ENCODE results near the gene C6orf47. TPM values are rescaled to one million over a fixed set of nuclear protein-coding genes. Genes with fewer than 3 reads are reported as not detected.

Gene C6orf47
- total and polyA plus RNA-seq, 10 of the 15 experiments (the other 5 are each of a cell fraction or from before 2014, with no cell fraction given) = 0.16 to 20.4 (median 17.3) TPM; not detected in 1

DNA sequence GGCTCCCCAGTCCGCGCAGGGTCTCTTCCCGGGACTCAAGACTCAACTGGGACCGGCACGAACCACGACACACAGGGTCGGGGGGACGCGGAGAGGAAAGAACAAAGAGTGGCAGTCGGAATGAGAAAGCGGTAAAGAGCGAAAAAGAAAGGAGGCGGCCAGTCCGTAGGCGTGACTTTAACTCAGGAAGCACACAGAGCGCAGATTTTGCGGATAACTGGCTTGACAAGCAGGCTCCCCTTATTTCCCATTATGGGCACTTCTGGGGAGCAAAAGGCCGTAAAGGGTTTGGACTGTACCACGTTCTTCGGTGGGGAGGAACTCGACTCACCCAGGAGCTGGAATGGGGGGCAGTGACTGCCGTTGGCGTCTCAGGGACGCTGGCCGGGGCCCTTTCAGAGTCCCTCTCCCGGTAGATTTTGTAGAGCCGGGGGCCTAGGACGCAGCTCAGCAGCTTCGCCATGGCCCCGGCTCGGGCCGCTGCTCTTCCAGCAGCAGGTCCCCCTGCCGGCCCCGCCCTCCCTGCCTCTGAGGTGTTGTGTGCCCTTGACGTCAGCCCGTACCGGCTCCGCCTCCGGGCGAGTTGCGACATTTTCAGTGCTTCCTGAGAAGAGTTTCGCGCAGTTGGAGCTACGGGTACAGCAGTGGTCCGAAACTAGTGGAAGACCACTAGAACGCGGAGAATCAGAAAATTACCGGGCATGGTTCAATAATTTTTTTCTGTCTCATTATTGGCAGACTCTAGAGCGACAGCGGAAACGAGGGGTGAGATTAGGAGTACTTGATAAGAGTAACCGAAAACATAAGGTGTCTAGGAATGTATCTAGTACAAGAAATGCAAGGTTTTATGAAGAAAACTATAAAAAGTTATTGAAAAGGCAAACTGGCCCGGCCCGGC, 42.5 kb upstream of the C6orf47 start, which contains the start of gene ABHD16A (continued):
- TF ChIP-seq, protein P1, sequence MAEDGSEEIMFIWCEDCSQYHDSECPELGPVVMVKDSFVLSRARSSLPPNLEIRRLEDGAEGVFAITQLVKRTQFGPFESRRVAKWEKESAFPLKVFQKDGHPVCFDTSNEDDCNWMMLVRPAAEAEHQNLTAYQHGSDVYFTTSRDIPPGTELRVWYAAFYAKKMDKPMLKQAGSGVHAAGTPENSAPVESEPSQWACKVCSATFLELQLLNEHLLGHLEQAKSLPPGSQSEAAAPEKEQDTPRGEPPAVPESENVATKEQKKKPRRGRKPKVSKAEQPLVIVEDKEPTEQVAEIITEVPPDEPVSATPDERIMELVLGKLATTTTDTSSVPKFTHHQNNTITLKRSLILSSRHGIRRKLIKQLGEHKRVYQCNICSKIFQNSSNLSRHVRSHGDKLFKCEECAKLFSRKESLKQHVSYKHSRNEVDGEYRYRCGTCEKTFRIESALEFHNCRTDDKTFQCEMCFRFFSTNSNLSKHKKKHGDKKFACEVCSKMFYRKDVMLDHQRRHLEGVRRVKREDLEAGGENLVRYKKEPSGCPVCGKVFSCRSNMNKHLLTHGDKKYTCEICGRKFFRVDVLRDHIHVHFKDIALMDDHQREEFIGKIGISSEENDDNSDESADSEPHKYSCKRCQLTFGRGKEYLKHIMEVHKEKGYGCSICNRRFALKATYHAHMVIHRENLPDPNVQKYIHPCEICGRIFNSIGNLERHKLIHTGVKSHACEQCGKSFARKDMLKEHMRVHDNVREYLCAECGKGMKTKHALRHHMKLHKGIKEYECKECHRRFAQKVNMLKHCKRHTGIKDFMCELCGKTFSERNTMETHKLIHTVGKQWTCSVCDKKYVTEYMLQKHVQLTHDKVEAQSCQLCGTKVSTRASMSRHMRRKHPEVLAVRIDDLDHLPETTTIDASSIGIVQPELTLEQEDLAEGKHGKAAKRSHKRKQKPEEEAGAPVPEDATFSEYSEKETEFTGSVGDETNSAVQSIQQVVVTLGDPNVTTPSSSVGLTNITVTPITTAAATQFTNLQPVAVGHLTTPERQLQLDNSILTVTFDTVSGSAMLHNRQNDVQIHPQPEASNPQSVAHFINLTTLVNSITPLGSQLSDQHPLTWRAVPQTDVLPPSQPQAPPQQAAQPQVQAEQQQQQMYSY (CRISPR knock-in tag; IDR thresholded peaks at IDR 0.05) = no peak
- TF ChIP-seq, protein P2, sequence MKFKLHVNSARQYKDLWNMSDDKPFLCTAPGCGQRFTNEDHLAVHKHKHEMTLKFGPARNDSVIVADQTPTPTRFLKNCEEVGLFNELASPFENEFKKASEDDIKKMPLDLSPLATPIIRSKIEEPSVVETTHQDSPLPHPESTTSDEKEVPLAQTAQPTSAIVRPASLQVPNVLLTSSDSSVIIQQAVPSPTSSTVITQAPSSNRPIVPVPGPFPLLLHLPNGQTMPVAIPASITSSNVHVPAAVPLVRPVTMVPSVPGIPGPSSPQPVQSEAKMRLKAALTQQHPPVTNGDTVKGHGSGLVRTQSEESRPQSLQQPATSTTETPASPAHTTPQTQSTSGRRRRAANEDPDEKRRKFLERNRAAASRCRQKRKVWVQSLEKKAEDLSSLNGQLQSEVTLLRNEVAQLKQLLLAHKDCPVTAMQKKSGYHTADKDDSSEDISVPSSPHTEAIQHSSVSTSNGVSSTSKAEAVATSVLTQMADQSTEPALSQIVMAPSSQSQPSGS (IDR thresholded peaks at IDR 0.05; ENCODE audit: low read length) = no peak
- TF ChIP-seq MEF2B (IDR thresholded peaks at IDR 0.05; ENCODE audit: partially characterized antibody, poor library complexity, severe bottlenecking) = no peak
- no peak for TF ChIP-seq RELA (IDR thresholded peaks at IDR 0.05; ENCODE audit: borderline replicate concordance, partially characterized antibody)
- TF ChIP-seq HDAC2 (IDR thresholded peaks at IDR 0.05) = no peak
- TF ChIP-seq, protein P3, sequence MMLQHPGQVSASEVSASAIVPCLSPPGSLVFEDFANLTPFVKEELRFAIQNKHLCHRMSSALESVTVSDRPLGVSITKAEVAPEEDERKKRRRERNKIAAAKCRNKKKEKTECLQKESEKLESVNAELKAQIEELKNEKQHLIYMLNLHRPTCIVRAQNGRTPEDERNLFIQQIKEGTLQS (IDR thresholded peaks at IDR 0.05; ENCODE audit: borderline replicate concordance, extremely low read depth, low read depth, low read length) = no peak
- TF ChIP-seq, protein P4, sequence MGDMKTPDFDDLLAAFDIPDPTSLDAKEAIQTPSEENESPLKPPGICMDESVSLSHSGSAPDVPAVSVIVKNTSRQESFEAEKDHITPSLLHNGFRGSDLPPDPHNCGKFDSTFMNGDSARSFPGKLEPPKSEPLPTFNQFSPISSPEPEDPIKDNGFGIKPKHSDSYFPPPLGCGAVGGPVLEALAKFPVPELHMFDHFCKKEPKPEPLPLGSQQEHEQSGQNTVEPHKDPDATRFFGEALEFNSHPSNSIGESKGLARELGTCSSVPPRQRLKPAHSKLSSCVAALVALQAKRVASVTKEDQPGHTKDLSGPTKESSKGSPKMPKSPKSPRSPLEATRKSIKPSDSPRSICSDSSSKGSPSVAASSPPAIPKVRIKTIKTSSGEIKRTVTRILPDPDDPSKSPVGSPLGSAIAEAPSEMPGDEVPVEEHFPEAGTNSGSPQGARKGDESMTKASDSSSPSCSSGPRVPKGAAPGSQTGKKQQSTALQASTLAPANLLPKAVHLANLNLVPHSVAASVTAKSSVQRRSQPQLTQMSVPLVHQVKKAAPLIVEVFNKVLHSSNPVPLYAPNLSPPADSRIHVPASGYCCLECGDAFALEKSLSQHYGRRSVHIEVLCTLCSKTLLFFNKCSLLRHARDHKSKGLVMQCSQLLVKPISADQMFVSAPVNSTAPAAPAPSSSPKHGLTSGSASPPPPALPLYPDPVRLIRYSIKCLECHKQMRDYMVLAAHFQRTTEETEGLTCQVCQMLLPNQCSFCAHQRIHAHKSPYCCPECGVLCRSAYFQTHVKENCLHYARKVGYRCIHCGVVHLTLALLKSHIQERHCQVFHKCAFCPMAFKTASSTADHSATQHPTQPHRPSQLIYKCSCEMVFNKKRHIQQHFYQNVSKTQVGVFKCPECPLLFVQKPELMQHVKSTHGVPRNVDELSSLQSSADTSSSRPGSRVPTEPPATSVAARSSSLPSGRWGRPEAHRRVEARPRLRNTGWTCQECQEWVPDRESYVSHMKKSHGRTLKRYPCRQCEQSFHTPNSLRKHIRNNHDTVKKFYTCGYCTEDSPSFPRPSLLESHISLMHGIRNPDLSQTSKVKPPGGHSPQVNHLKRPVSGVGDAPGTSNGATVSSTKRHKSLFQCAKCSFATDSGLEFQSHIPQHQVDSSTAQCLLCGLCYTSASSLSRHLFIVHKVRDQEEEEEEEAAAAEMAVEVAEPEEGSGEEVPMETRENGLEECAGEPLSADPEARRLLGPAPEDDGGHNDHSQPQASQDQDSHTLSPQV (IDR thresholded peaks at IDR 0.05) = no peak
- TF ChIP-seq POLR2AphosphoS5 (IDR thresholded peaks at IDR 0.05; ENCODE audit: low read length) = peak; percentile 82
- no peak for TF ChIP-seq EP300 (IDR thresholded peaks at IDR 0.05; ENCODE audit: borderline replicate concordance in 1 of 2, control insufficient read depth in 1 of 2, low read depth in 2 of 2, low read length in 2 of 2)
- TF ChIP-seq, protein P5, sequence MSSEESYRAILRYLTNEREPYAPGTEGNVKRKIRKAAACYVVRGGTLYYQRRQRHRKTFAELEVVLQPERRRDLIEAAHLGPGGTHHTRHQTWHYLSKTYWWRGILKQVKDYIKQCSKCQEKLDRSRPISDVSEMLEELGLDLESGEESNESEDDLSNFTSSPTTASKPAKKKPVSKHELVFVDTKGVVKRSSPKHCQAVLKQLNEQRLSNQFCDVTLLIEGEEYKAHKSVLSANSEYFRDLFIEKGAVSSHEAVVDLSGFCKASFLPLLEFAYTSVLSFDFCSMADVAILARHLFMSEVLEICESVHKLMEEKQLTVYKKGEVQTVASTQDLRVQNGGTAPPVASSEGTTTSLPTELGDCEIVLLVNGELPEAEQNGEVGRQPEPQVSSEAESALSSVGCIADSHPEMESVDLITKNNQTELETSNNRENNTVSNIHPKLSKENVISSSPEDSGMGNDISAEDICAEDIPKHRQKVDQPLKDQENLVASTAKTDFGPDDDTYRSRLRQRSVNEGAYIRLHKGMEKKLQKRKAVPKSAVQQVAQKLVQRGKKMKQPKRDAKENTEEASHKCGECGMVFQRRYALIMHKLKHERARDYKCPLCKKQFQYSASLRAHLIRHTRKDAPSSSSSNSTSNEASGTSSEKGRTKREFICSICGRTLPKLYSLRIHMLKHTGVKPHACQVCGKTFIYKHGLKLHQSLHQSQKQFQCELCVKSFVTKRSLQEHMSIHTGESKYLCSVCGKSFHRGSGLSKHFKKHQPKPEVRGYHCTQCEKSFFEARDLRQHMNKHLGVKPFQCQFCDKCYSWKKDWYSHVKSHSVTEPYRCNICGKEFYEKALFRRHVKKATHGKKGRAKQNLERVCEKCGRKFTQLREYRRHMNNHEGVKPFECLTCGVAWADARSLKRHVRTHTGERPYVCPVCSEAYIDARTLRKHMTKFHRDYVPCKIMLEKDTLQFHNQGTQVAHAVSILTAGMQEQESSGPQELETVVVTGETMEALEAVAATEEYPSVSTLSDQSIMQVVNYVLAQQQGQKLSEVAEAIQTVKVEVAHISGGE (CRISPR knock-in tag; IDR thresholded peaks at IDR 0.05) = no peak
- TF ChIP-seq SP1 (IDR thresholded peaks at IDR 0.05; ENCODE audit: low read depth, low read length) = no peak
- TF ChIP-seq, protein P6, sequence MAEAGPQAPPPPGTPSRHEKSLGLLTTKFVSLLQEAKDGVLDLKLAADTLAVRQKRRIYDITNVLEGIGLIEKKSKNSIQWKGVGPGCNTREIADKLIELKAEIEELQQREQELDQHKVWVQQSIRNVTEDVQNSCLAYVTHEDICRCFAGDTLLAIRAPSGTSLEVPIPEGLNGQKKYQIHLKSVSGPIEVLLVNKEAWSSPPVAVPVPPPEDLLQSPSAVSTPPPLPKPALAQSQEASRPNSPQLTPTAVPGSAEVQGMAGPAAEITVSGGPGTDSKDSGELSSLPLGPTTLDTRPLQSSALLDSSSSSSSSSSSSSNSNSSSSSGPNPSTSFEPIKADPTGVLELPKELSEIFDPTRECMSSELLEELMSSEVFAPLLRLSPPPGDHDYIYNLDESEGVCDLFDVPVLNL (IDR thresholded peaks at IDR 0.05; ENCODE audit: low read depth, low read length) = no peak; the same call in 1 of the 2 replicates
